GM23248 (cell line): Measurements from ENCODE around the gene OSBP2. TPM values are rescaled to one million over a fixed set of nuclear protein-coding genes. Genes with fewer than 3 reads are reported as not detected.

Experiments used
- DNase-seq: peaks from one replicate; pipeline ENCODE4 v3.0.0-alpha.2; 2015
- H2AFZ ChIP-seq: fragments of 200-600 bp; sonication (generic); 2 replicates; pipeline ENCODE4 v1.6.1; 2016; ENCODE audit warnings: antibody characterized with exemption
- H3F3A ChIP-seq: fragments of 200-600 bp; sonication (generic); 2 replicates; pipeline ENCODE4 v1.6.1; 2016; ENCODE audit warnings: mild to moderate bottlenecking, antibody characterized with exemption, mixed run types; ENCODE audit not compliant: insufficient read depth
- H3K27ac ChIP-seq: fragments of 200-600 bp; sonication (generic); 2 replicates; pipeline ENCODE4 v1.5.1; 2016; ENCODE audit warnings: mild to moderate bottlenecking
- H3K27me3 ChIP-seq: fragments of 200-600 bp; sonication (generic); replicated peaks from 2 replicates; pipeline ENCODE4 v1.6.1; 2016; ENCODE audit warnings: mild to moderate bottlenecking; ENCODE audit not compliant: insufficient read depth
- H3K36me3 ChIP-seq: fragments of 200-600 bp; sonication (generic); 2 replicates; pipeline ENCODE4 v1.6.1; 2016; ENCODE audit warnings: low read depth, mild to moderate bottlenecking
- H3K4me1 ChIP-seq: fragments of 200-600 bp; sonication (generic); 2 replicates; pipeline ENCODE4 v1.6.1; 2016; ENCODE audit warnings: mild to moderate bottlenecking; ENCODE audit not compliant: insufficient read depth
- H3K4me2 ChIP-seq: fragments of 200-600 bp; sonication (generic); one replicate; pipeline ENCODE4 v1.6.1; 2016; ENCODE audit warnings: mild to moderate bottlenecking; ENCODE audit not compliant: unreplicated experiment
- H3K4me3 ChIP-seq: fragments of 200-600 bp; sonication (generic); 2 replicates; pipeline ENCODE4 v1.5.1; 2016; ENCODE audit warnings: mild to moderate bottlenecking
- H3K79me2 ChIP-seq: fragments of 200-600 bp; sonication (generic); 2 replicates; pipeline ENCODE4 v1.6.1; 2016; ENCODE audit warnings: mild to moderate bottlenecking; ENCODE audit not compliant: insufficient read depth
- H3K9ac ChIP-seq: fragments of 200-600 bp; sonication (generic); 2 replicates; pipeline ENCODE4 v1.6.1; 2016; ENCODE audit warnings: mild to moderate bottlenecking
- H3K9me2 ChIP-seq: fragments of 200-600 bp; sonication (generic); 2 replicates; pipeline ENCODE4 v1.6.1; 2016; ENCODE audit warnings: mixed run types, mild to moderate bottlenecking, moderate library complexity; ENCODE audit not compliant: insufficient read depth
- H3K9me3 ChIP-seq: fragments of 200-600 bp; sonication (generic); one replicate; pipeline ENCODE4 v1.6.1; 2017; ENCODE audit warnings: low read depth
- H4K20me1 ChIP-seq: fragments of 200-600 bp; sonication (generic); 2 replicates; pipeline ENCODE4 v1.6.0; 2016; ENCODE audit not compliant: insufficient read depth
- EZH2 ChIP-seq: fragments of 200-600 bp; sonication (generic); IDR thresholded peaks from 2 replicates; pipeline ENCODE4 v1.6.1; 2018; ENCODE audit warnings: antibody characterized with exemption, mild to moderate bottlenecking; ENCODE audit not compliant: insufficient read depth, poor library complexity, severe bottlenecking
- EZH2phosphoT487 ChIP-seq: fragments of 200-600 bp; sonication (generic); IDR thresholded peaks from 2 replicates; pipeline ENCODE4 v1.6.1; 2018; ENCODE audit warnings: antibody characterized with exemption, moderate library complexity, mild to moderate bottlenecking, low read depth; ENCODE audit not compliant: insufficient read depth
- WGBS, 2 experiments: methylation state at CpG; one replicate each; pipeline ENCODE4 v1.1.6; 2015 to 2017; ENCODE audit warnings: low lambda C conversion rate in 2 of 2, low coverage in 1 of 2; ENCODE audit errors: missing lambda C conversion rate in 2 of 2; 5-methylcytosine and 5-hydroxymethylcytosine counted together
- in situ Hi-C: fragments of 300-500 bp; cut with MboI; formaldehyde crosslinking; loops from 2 replicates; pipeline ENCODE4 v1.15.0; 2020
- polyA plus RNA-seq: library from polyadenylated mRNA; unstranded; fragments of >200 nt; fragmentation: Nextera tagmentation; extraction: Ambion mirVana; gene quantifications from 2 replicates; pipeline ENCODE4 v1.2.1, GENCODE V29; 2016
- total RNA-seq: library from RNA; depleted of rRNA; stranded (reverse); fragments of >200 nt; shearing (Covaris generic); gene quantifications from 2 replicates; pipeline ENCODE4 v1.2.3, GENCODE V29; 2014

The OSBP2 gene
- total and polyA plus RNA-seq, 2 experiments from 2014 or later = 1.1 to 1.3 TPM

DNA sequence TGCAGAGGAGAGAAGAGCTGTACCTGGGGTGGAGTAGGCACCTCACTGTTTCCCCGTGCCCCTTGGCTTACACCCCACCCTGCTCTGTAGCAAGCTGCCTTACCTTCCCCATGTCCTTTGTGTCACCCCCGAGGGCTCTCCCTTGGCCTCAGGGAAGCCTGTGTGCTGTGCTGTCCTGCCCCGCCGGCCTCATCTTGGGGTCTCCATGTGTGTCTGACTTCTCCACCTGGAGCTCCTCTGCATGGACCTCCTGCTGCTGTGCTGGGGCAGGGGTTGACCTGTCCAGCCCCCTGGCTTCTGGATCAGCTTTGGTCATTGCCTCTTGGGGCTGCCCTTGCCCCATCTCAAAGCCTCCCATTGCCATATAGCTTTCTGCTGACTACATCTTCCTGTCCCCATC lies 59.8 kb downstream of the OSBP2 start:
- H3K9me3 ChIP-seq = no peaks in the 10 kb centered on the region
- no peak overlapping the region for H2AFZ ChIP-seq
- no peak overlapping the region for H3K9ac ChIP-seq
- no peak overlapping the region for H3K4me2 ChIP-seq
- TF ChIP-seq EZH2 = no peak
- no peak for TF ChIP-seq EZH2phosphoT487
- in situ Hi-C loops = loop anchor here (10.0 kb wide), 2 partner anchors 120 to 310 kb away; partner anchors contain the start of gene SLC35E4
- H3K27ac ChIP-seq = no peak overlapping the region
- H3K9me2 ChIP-seq = no peaks in the 10 kb centered on the region
- H4K20me1 ChIP-seq = no peaks in the 10 kb centered on the region
- DNase-seq = no peak
- no peaks in the 10 kb centered on the region; the same call in 1 of the 2 replicates for H3F3A ChIP-seq
- no peaks in the 10 kb centered on the region for H3K79me2 ChIP-seq
- no peaks in the 10 kb centered on the region for H3K27me3 ChIP-seq
- no peaks in the 10 kb centered on the region for H3K4me1 ChIP-seq
- H3K4me3 ChIP-seq = no peak overlapping the region
- no peaks in the 10 kb centered on the region for H3K36me3 ChIP-seq
- 80 to 95% methylated on average over 3 to 4 of the region's 4 CpGs for WGBS, 2 experiments

GRCh38 chr22:30754971-30755758 lies 60.5 kb downstream of the OSBP2 start:
- Histone ChIP-seq H3K9me2 (no peaks in the 10 kb centered on the region), H3K9ac (no peak overlapping the region), H3K4me1 (no peaks in the 10 kb centered on the region), H3K36me3 (no peaks in the 10 kb centered on the region), H2AFZ (peak overlapping the region; percentile 36; the same call in 1 of the 2 replicates), H3F3A (no peaks in the 10 kb centered on the region; the same call in 1 of the 2 replicates), H3K79me2 (no peaks in the 10 kb centered on the region), H4K20me1 (no peaks in the 10 kb centered on the region), H3K27me3 (no peaks in the 10 kb centered on the region), H3K4me3 (no peak overlapping the region), H3K4me2 (no peak overlapping the region), H3K27ac (no peak overlapping the region), H3K9me3 (no peaks in the 10 kb centered on the region)
- peak; percentile 91 for DNase-seq
- TF ChIP-seq EZH2phosphoT487 = no peak
- TF ChIP-seq EZH2 = no peak
- 47 to 48% methylated on average over 8 of the region's 8 CpGs for WGBS, 2 experiments
- in situ Hi-C loops = loop anchor here (10.0 kb wide), 2 partner anchors 120 to 310 kb away; partner anchors contain the start of gene SLC35E4

GRCh38 chr22:30755759-30756124 lies 61.1 kb downstream of the OSBP2 start:
- Histone ChIP-seq H3K4me2 (no peak overlapping the region), H3K79me2 (no peaks in the 10 kb centered on the region), H3F3A (no peaks in the 10 kb centered on the region; the same call in 1 of the 2 replicates), H3K4me3 (no peak overlapping the region), H2AFZ (no peak overlapping the region), H3K4me1 (no peaks in the 10 kb centered on the region), H4K20me1 (no peaks in the 10 kb centered on the region), H3K9ac (no peak overlapping the region), H3K9me2 (no peaks in the 10 kb centered on the region), H3K27ac (no peak overlapping the region), H3K27me3 (no peaks in the 10 kb centered on the region), H3K9me3 (no peaks in the 10 kb centered on the region), H3K36me3 (no peaks in the 10 kb centered on the region)
- in situ Hi-C loops = loop anchor here (10.0 kb wide), 2 partner anchors 121 to 311 kb away; partner anchors contain the start of gene SLC35E4
- TF ChIP-seq EZH2phosphoT487 (no peak), EZH2 (no peak)
- WGBS, 2 experiments = 84 to 87% methylated on average over 7 of the region's 7 CpGs
- DNase-seq = no peak

DNA sequence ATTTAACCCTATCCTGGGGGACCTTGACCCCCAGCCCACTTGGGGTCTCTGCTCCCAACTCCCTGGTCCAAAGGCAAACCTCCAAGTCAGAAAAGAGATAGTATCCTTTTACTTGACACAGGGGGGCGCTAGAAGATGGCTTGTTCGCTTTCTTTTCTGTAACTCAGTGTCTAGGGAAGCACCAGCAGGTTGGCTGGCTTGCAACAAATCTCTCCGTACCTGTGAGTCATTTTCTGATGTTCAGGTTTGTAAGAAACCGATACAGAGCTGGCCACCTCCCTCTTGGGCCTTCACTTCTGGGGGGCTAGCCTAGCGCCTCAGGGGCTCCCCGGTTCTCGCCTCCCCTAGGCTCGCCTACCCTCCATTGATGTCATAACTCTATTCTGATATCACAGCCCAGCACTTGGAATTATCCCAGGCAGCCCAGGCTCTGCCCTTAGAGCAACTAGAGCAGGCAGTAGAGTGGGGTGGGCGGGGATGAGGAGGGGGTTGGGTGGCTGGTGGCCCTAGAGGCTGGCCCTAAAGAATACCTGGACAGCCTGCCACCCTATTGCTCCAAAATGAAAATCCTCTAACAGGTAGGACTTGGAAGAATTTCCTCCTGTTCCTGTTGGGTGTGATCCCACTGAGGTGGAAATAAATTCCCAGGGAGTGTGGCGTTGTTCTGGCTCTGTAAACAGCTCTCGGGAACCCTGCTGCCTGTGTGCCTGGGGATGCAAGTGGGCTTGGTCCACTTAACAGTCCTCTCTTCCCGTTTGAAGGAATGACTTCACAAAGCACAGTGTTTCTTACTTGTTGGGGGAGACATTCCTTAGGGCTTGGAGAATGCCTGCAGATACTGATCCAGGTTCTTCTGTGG lies 69.4 kb downstream of the OSBP2 start:
- no peak overlapping the region for H2AFZ ChIP-seq
- 52 to 54% methylated on average over 11 to 12 of the region's 12 CpGs for WGBS, 2 experiments
- H3K79me2 ChIP-seq = no peaks in the 10 kb centered on the region
- no peaks in the 10 kb centered on the region for H3K4me1 ChIP-seq
- DNase-seq = peak; percentile 87
- no peaks in the 10 kb centered on the region for H3K36me3 ChIP-seq
- H3K4me2 ChIP-seq = no peak overlapping the region
- no peaks in the 10 kb centered on the region for H3K9me3 ChIP-seq
- H3K9ac ChIP-seq = no peak overlapping the region
- H3K9me2 ChIP-seq = no peaks in the 10 kb centered on the region
- in situ Hi-C loops = loop anchor here (5.0 kb wide), 1 partner anchor 158 kb away; no protein-coding TSS in a partner anchor
- H3K27ac ChIP-seq = no peak overlapping the region
- H4K20me1 ChIP-seq = no peaks in the 10 kb centered on the region
- no peaks in the 10 kb centered on the region for H3K27me3 ChIP-seq
- no peak for TF ChIP-seq EZH2
- TF ChIP-seq EZH2phosphoT487 = no peak
- no peak overlapping the region for H3K4me3 ChIP-seq
- 0 out of 2 replicates have a peak, but pooled peaks cover 3% of the 10 kb centered on the region for H3F3A ChIP-seq
